IMR-90 (cell line): ENCODE results near the gene NEUROD6. TPM values are rescaled to one million over a fixed set of nuclear protein-coding genes. Genes with fewer than 3 reads are reported as not detected.

Experiments
- ATAC-seq: fragments of 200-7000 bp; cut with Tn5 transposase; 2 replicates; pipeline ENCODE4 v1.9.1; 2020; ENCODE audit warnings: low read depth, mild to moderate bottlenecking, moderate library complexity
- BruUV-seq: library from RNA; stranded (reverse); fragments of 400-500 nt; replicated peaks from 2 replicates; lab custom pipeline; 2021; lab: Mats Ljungman, UMichigan
- CTCF ChIA-PET: fragments of 300-600 bp; formaldehyde crosslinking; extraction: SDS; loops from one replicate; lab custom pipeline; 2021; ENCODE audit warnings: antibody characterized with exemption; lab: Yijun Ruan, JAX
- POLR2A ChIA-PET: fragments of 300-600 bp; sonication (Branson Sonifier 250); formaldehyde crosslinking; loops from one replicate; lab custom pipeline; 2022; ENCODE audit warnings: antibody characterized with exemption; ENCODE audit not compliant: unreplicated experiment; lab: Charles Lee
- DNase-seq: peaks from one replicate; pipeline ENCODE4 v3.0.0; 2013
- H2AFZ ChIP-seq: replicated peaks from 2 replicates; pipeline ENCODE3; 2013; ENCODE audit warnings: low read length, mild to moderate bottlenecking; ENCODE audit not compliant: poor library complexity
- H2AK5ac ChIP-seq: 2 replicates; pipeline ENCODE4 v1.6.1; 2013; ENCODE audit warnings: low read depth, low read length, inconsistent platforms
- H2AK9ac ChIP-seq: replicated peaks from 2 replicates; pipeline ENCODE3; 2013; ENCODE audit warnings: mild to moderate bottlenecking, low read depth, low read length, moderate library complexity; ENCODE audit not compliant: poor library complexity
- H2BK120ac ChIP-seq: 2 replicates; pipeline ENCODE4 v1.6.1; 2013; ENCODE audit warnings: low read depth, low read length, inconsistent platforms
- H2BK15ac ChIP-seq: 3 replicates; pipeline ENCODE4 v1.6.1; 2013; ENCODE audit warnings: low read depth, low read length, inconsistent platforms
- H2BK20ac ChIP-seq: 2 replicates; pipeline ENCODE4 v1.6.1; 2013; ENCODE audit warnings: low read depth, mild to moderate bottlenecking, inconsistent platforms, low read length, moderate library complexity
- H2BK5ac ChIP-seq: 2 replicates; pipeline ENCODE4 v1.6.1; 2013; ENCODE audit warnings: mild to moderate bottlenecking, low read depth, low read length, inconsistent platforms; ENCODE audit not compliant: poor library complexity, severe bottlenecking
- H3K14ac ChIP-seq: replicated peaks from 2 replicates; pipeline ENCODE4 v1.6.1; 2013; ENCODE audit warnings: low read depth, low read length, inconsistent platforms
- H3K18ac ChIP-seq: 2 replicates; pipeline ENCODE4 v1.6.1; 2013; ENCODE audit warnings: low read depth, low read length, control low read depth
- H3K23ac ChIP-seq: 2 replicates; pipeline ENCODE4 v1.6.1; 2013; ENCODE audit warnings: low read depth, low read length, inconsistent platforms
- H3K27ac ChIP-seq: 2 replicates; pipeline ENCODE4 v1.5.1; 2013; ENCODE audit warnings: mild to moderate bottlenecking, control low read depth, low read length; ENCODE audit not compliant: insufficient read depth
- H3K27me3 ChIP-seq: 2 replicates; pipeline ENCODE4 v1.6.1; 2013; ENCODE audit warnings: low read length; ENCODE audit not compliant: control insufficient read depth, insufficient read depth
- H3K36me3 ChIP-seq: 2 replicates; pipeline ENCODE4 v1.6.1; 2013; ENCODE audit warnings: low read length, mixed read lengths; ENCODE audit not compliant: control insufficient read depth, insufficient read depth
- H3K4ac ChIP-seq: 2 replicates; pipeline ENCODE4 v1.6.1; 2013; ENCODE audit warnings: low read depth, low read length, inconsistent platforms
- H3K4me1 ChIP-seq: 2 replicates; pipeline ENCODE4 v1.6.1; 2013; ENCODE audit warnings: low read length, mixed read lengths; ENCODE audit not compliant: control insufficient read depth, insufficient read depth
- H3K4me2 ChIP-seq: 2 replicates; pipeline ENCODE4 v1.6.1; 2013; ENCODE audit warnings: low read depth, mild to moderate bottlenecking, control low read depth, low read length, moderate library complexity
- H3K4me3 ChIP-seq: 2 replicates; pipeline ENCODE4 v1.5.1; 2013; ENCODE audit warnings: low read depth, mild to moderate bottlenecking, control low read depth, low read length, moderate library complexity; ENCODE audit not compliant: insufficient read depth
- H3K56ac ChIP-seq: 2 replicates; pipeline ENCODE4 v1.6.1; 2013; ENCODE audit warnings: low read length, inconsistent platforms; ENCODE audit not compliant: insufficient read depth; ENCODE audit errors: extremely low read depth
- H3K79me1 ChIP-seq, 2 experiments: 2 replicates each; pipeline ENCODE4 v1.6.1; 2013; ENCODE audit warnings: low read length in 2 of 2, inconsistent platforms in 1 of 2, low read depth in 1 of 2
- H3K9ac ChIP-seq: 2 replicates; pipeline ENCODE4 v1.6.1; 2013; ENCODE audit warnings: low read depth, low read length, control low read depth
- H3K9me1 ChIP-seq: 2 replicates; pipeline ENCODE4 v1.6.1; 2013; ENCODE audit warnings: low read length, inconsistent platforms; ENCODE audit not compliant: insufficient read depth
- H3K9me3 ChIP-seq: 2 replicates; pipeline ENCODE4 v1.6.1; 2013; ENCODE audit warnings: low read length; ENCODE audit not compliant: control insufficient read depth, insufficient read depth
- H4K20me1 ChIP-seq: 2 replicates; pipeline ENCODE4 v1.6.1; 2013; ENCODE audit warnings: low read length, inconsistent platforms; ENCODE audit not compliant: insufficient read depth
- H4K5ac ChIP-seq: 2 replicates; pipeline ENCODE4 v1.6.1; 2013; ENCODE audit warnings: mild to moderate bottlenecking, low read depth, low read length, control low read depth
- H4K8ac ChIP-seq, 2 experiments: 2 replicates each; pipeline ENCODE4 v1.6.1; 2013; ENCODE audit warnings: low read depth in 2 of 2, low read length in 2 of 2, control low read depth in 1 of 2, inconsistent platforms in 1 of 2
- H4K91ac ChIP-seq: 2 replicates; pipeline ENCODE4 v1.6.1; 2013; ENCODE audit warnings: low read depth, low read length, inconsistent platforms; ENCODE audit not compliant: insufficient read depth
- BHLHE40 ChIP-seq: fragments of 150-350 bp; IDR thresholded peaks from 2 replicates; pipeline ENCODE4 v1.6.1; 2016; ENCODE audit warnings: mild to moderate bottlenecking, low read depth, low read length
- CEBPB ChIP-seq: IDR thresholded peaks from 2 replicates; pipeline ENCODE4 v1.6.1; 2012; ENCODE audit warnings: low read depth, low read length, improper control_type of control experiment
- CHD1 ChIP-seq: IDR thresholded peaks from 2 replicates; pipeline ENCODE4 v1.6.1; 2012; ENCODE audit warnings: low read depth, low read length, improper control_type of control experiment
- CTCF ChIP-seq: conservative IDR thresholded peaks from 2 replicates; pipeline ENCODE4 v1.5.1; 2012; ENCODE audit warnings: mild to moderate bottlenecking, low read depth, low read length, improper control_type of control experiment
- ELK1 ChIP-seq: fragments of 150-350 bp; IDR thresholded peaks from 2 replicates; pipeline ENCODE4 v1.6.1; 2016; ENCODE audit warnings: low read depth, mild to moderate bottlenecking, low read length, moderate library complexity, borderline replicate concordance
- FOS ChIP-seq: fragments of 150-350 bp; IDR thresholded peaks from 2 replicates; pipeline ENCODE4 v1.6.1; 2016; ENCODE audit warnings: low read depth, low read length
- MAFK ChIP-seq: IDR thresholded peaks from 2 replicates; pipeline ENCODE4 v1.6.1; 2012; ENCODE audit warnings: low read depth, low read length, improper control_type of control experiment
- MAZ ChIP-seq: IDR thresholded peaks from 2 replicates; pipeline ENCODE4 v1.6.1; 2012; ENCODE audit warnings: low read depth, mild to moderate bottlenecking, low read length, improper control_type of control experiment, moderate library complexity, borderline replicate concordance
- MXI1 ChIP-seq: IDR thresholded peaks from 2 replicates; pipeline ENCODE4 v1.6.1; 2012; ENCODE audit warnings: low read depth, mild to moderate bottlenecking, low read length, moderate library complexity, borderline replicate concordance
- NFE2L2 ChIP-seq: fragments of 150-350 bp; IDR thresholded peaks from 2 replicates; pipeline ENCODE4 v1.6.1; 2016; ENCODE audit warnings: low read depth, mild to moderate bottlenecking, low read length
- RAD21 ChIP-seq: IDR thresholded peaks from 2 replicates; pipeline ENCODE4 v1.6.1; 2012; ENCODE audit warnings: low read length, improper control_type of control experiment
- RCOR1 ChIP-seq: IDR thresholded peaks from 2 replicates; pipeline ENCODE4 v1.6.1; 2012; ENCODE audit warnings: mild to moderate bottlenecking, low read length, improper control_type of control experiment; ENCODE audit not compliant: insufficient replicate concordance
- RFX5 ChIP-seq: IDR thresholded peaks from 2 replicates; pipeline ENCODE4 v1.8.0; 2012; ENCODE audit warnings: low read depth, mild to moderate bottlenecking, low read length, moderate library complexity
- SMC3 ChIP-seq: fragments of 150-350 bp; IDR thresholded peaks from 2 replicates; pipeline ENCODE4 v1.6.1; 2016; ENCODE audit warnings: low read depth, mild to moderate bottlenecking, antibody characterized with exemption, low read length, moderate library complexity
- USF2 ChIP-seq: fragments of 150-350 bp; IDR thresholded peaks from 2 replicates; pipeline ENCODE4 v1.6.1; 2017; ENCODE audit warnings: mild to moderate bottlenecking, antibody characterized with exemption, low read length, low read depth
- WGBS, 2 experiments: methylation state at CpG; one replicate each; pipeline versions ENCODE4 v1.1.5 to v1.1.7; 2013; ENCODE audit warnings: missing lambda C conversion rate in 2 of 2; ENCODE audit not compliant: insufficient read length in 1 of 2; ENCODE audit errors: extremely low coverage in 2 of 2; 5-methylcytosine and 5-hydroxymethylcytosine counted together
- dilution Hi-C: fragments of 300-500 bp; cut with HindIII; formaldehyde crosslinking; loops from one replicate; pipeline ENCODE4 v1.14.3; 2018; ENCODE audit warnings: low sequenced_read_pairs; ENCODE audit not compliant: unreplicated experiment
- in situ Hi-C: fragments of 300-500 bp; cut with MboI; formaldehyde crosslinking; loops from 3 replicates; pipeline ENCODE4 v1.14.3; 2019; ENCODE audit warnings: low sequenced_read_pairs, inconsistent platforms, mixed read lengths
- intact Hi-C: fragments of 100-400 bp; cut with micrococcal nuclease; formaldehyde crosslinking; loops from 2 replicates; pipeline ENCODE4 v1.10.0; 2022
- polyA plus RNA-seq, 3 experiments: library from polyadenylated mRNA; depleted of rRNA; stranded (reverse); fragments of >200 nt; gene quantifications; 2 replicates each; pipeline ENCODE4 v1.2.3, GENCODE V29; 2012; ENCODE audit warnings: low replicate concordance in 1 of 3
- total RNA-seq: library from RNA; depleted of rRNA; stranded (reverse); fragments of >200 nt; gene quantifications from 2 replicates; pipeline ENCODE4 v1.2.3, GENCODE V29; 2012

NEUROD6 gene
- total and polyA plus RNA-seq, 2 of the 4 experiments (the other 2 are of a cell fraction), result not detected

GRCh38 chr7:31304446-31304845 lies 36.1 kb downstream of the NEUROD6 start:
- H2AFZ ChIP-seq, result no peak overlapping the region
- H3K79me1 ChIP-seq, result no peaks in the 10 kb centered on the region
- BruUV-seq, result no TSS peak
- H2BK20ac ChIP-seq, result no peak overlapping the region
- no peaks in the 10 kb centered on the region for H3K36me3 ChIP-seq
- no peaks in the 10 kb centered on the region for H3K9me1 ChIP-seq
- no peak for TF ChIP-seq MAZ
- TF ChIP-seq USF2, result no peak
- TF ChIP-seq RFX5, result no peak
- TF ChIP-seq CHD1, result no peak
- no peak for TF ChIP-seq CEBPB
- no peak for TF ChIP-seq MAFK
- TF ChIP-seq RAD21, result no peak
- TF ChIP-seq RCOR1, result no peak
- no peak for TF ChIP-seq FOS
- TF ChIP-seq NFE2L2, result no peak
- no peak for TF ChIP-seq MXI1
- TF ChIP-seq SMC3, result no peak
- TF ChIP-seq ELK1, result no peak
- TF ChIP-seq BHLHE40, result no peak
- TF ChIP-seq CTCF, result no peak
- H3K27ac ChIP-seq, result no peak overlapping the region
- no peak overlapping the region for H2AK5ac ChIP-seq
- no peak overlapping the region for H4K5ac ChIP-seq
- H3K4me3 ChIP-seq, result no peak overlapping the region
- in situ Hi-C loops, result no loop called here
- no peak overlapping the region for H3K23ac ChIP-seq
- H2BK5ac ChIP-seq, result no peak overlapping the region
- H2AK9ac ChIP-seq, result no peak overlapping the region
- no peak overlapping the region for H3K4ac ChIP-seq
- no peaks in the 10 kb centered on the region for H3K9me3 ChIP-seq
- no peaks in the 10 kb centered on the region for H3K4me1 ChIP-seq
- intact Hi-C loops, result no loop called here
- ChIA-PET CTCF (no interaction called here), POLR2A (no interaction called here)
- DNase-seq (no peak), ATAC-seq (no peak)
- H3K14ac ChIP-seq, result no peak overlapping the region
- H4K8ac ChIP-seq, result no peak overlapping the region
- no peak overlapping the region for H3K56ac ChIP-seq
- H3K18ac ChIP-seq, result no peak overlapping the region
- no peaks in the 10 kb centered on the region for H3K27me3 ChIP-seq
- H4K20me1 ChIP-seq, result no peaks in the 10 kb centered on the region
- H2BK15ac ChIP-seq, result no peak overlapping the region
- dilution Hi-C loops, result no loop called here
- H3K4me2 ChIP-seq, result no peak overlapping the region
- no peak overlapping the region for H3K9ac ChIP-seq
- no peak overlapping the region for H4K91ac ChIP-seq
- no peak overlapping the region for H2BK120ac ChIP-seq
- WGBS, 2 experiments, result no CpG with 5 or more reads among the region's 4 CpGs
